Body of pancreas (tissue), 4 donors: ENCODE measurements around the gene UBE2J1. TPM values are rescaled to one million over a fixed set of nuclear protein-coding genes. Genes with fewer than 3 reads are reported as not detected.

Source experiments
- ATAC-seq: fragments of 150-250 bp; one replicate; pipeline ENCODE4 v1.9.1; 2016
- DNase-seq, 4 donors: peaks; one replicate each; pipeline ENCODE4 v3.0.0-alpha.2; 2019
- H3K27ac ChIP-seq, 4 donors: fragments of 200-600 bp; sonication (generic); 1 replicate in 3 of 4; 2 replicates in 1 of 4; pipeline versions ENCODE4 v1.5.1 to v1.6.1; 2016 to 2019; ENCODE audit warnings: mild to moderate bottlenecking in 1 of 4, mixed read lengths in 1 of 4, moderate library complexity in 1 of 4
- H3K27me3 ChIP-seq, 2 donors: fragments of 200-600 bp; sonication (generic); one replicate each; pipeline ENCODE4 v1.6.0; 2016; ENCODE audit warnings: mild to moderate bottlenecking in 1 of 2
- H3K36me3 ChIP-seq, 2 donors: fragments of 200-600 bp; sonication (generic); replicated peaks in 1 of 2; 2 replicates each; pipeline ENCODE4 v1.5.1; 2016; ENCODE audit warnings: low read depth in 2 of 2; ENCODE audit not compliant: insufficient read depth in 1 of 2
- H3K4me1 ChIP-seq: fragments of 200-600 bp; sonication (generic); one replicate; pipeline ENCODE4 v1.6.0; 2016
- H3K4me3 ChIP-seq, 2 donors: fragments of 200-600 bp; sonication (generic); 1 replicate in 1 of 2; 2 replicates in 1 of 2; pipeline ENCODE4 v1.5.1; 2016 to 2019
- H3K9me3 ChIP-seq, 3 donors: fragments of 200-600 bp; sonication (generic); 1 replicate in 2 of 3; 2 replicates in 1 of 3; pipeline ENCODE4 v1.5.1; 2016
- CTCF ChIP-seq, 7 experiments: fragments of 450-650 bp in 4 of 7; fragments of 200-600 bp in 3 of 7; sonication (generic) in 3 of 7; IDR thresholded peaks; one replicate each; pipeline ENCODE4 v1.5.1; 2016 to 2019; ENCODE audit warnings: antibody characterized with exemption in 7 of 7
- POLR2A ChIP-seq, 3 donors: fragments of 450-650 bp; IDR thresholded peaks; one replicate each; pipeline ENCODE4 v1.6.1; 2016; ENCODE audit warnings: antibody characterized with exemption in 3 of 3, mild to moderate bottlenecking in 2 of 3
- whole genome bisulfite sequencing, 2 donors: methylation state at CpG; one replicate each; pipeline ENCODE4 v1.1.5; 2017; 5-methylcytosine and 5-hydroxymethylcytosine counted together
- intact Hi-C: fragments of 100-400 bp; cut with DNase I; formaldehyde crosslinking; loops from one replicate; pipeline ENCODE4 v1.15.1; 2023
- total RNA-seq, 2 donors: library from RNA; depleted of rRNA; stranded (reverse); fragments of >200 nt; gene quantifications; one replicate each; pipeline ENCODE4 v1.1.0, GENCODE V29; 2016

UBE2J1 gene
- total RNA-seq, 2 donors from 2014 or later = 23.4 to 27.8 TPM

DNA sequence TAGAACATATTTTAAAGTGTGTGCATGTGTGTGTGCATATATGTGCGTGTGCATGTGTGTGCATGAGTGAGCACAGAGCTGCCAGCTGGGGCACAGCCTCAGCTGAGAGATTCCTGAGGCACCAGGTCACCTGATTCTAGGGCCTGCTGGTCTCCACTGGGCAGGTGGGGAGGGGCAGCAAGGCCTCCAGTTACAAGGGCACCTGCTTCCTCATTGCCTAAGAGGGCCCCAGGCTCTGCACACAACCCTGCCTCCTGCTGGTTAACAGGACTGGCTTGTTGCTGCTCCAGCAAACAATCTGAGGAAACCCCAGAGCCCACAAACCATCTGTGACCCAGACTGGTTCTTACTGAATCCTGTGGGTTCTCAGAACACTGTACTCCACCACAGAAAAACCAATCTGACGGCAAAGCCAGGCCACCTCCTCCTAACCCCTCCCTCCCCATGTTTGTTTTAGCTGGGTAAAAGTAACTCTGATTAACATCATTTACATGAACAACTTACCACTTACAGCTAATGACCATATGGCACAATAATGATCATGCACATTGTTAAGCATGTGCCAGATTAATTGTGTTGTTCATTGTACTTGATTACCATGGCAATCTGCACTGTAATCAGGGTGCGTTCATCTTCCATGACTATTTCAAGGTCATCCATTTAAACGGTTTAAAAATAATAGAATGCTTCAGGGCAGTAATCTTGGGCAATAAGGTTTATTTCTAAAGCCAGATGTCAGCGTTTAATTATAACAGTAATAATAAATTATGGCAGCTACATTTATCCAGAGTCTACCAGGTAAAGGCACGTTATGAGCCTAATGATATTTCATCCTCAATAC, 23.1 kb upstream of the UBE2J1 start:
- ATAC-seq = peak; percentile 95

GRCh38 chr6:89372506-89372901, 20.0 kb upstream of the UBE2J1 start:
- H3K27ac ChIP-seq = no peak overlapping the region
- H3K9me3 ChIP-seq = no peaks in the 10 kb centered on the region
- H3K36me3 ChIP-seq = no peaks in the 10 kb centered on the region
- intact Hi-C loops = no loop called here
- TF ChIP-seq CTCF (IDR thresholded peaks at IDR 0.05) (no peak), POLR2A (IDR thresholded peaks at IDR 0.05) (no peak)
- 36 to 43% methylated on average over 3 of the region's 3 CpGs for WGBS, 2 donors
- no peak overlapping the region for H3K4me3 ChIP-seq
- H3K27me3 ChIP-seq = no peaks in the 10 kb centered on the region
- DNase-seq (no peak), ATAC-seq (no peak)
- H3K4me1 ChIP-seq = peaks cover 19% of the 10 kb centered on the region

More for the DNA sequence above, 23.1 kb upstream of the UBE2J1 start:
- intact Hi-C loops = no loop called here
- Histone ChIP-seq H3K27ac (peak overlapping the region; percentile 15 to 61 (median 50)), H3K36me3 (no peaks in the 10 kb centered on the region), H3K4me1 (peaks cover 19% of the 10 kb centered on the region), H3K27me3 (no peaks in the 10 kb centered on the region), H3K4me3 (no peak overlapping the region), H3K9me3 (no peaks in the 10 kb centered on the region)
- TF ChIP-seq POLR2A (IDR thresholded peaks at IDR 0.05) (no peak), CTCF (IDR thresholded peaks at IDR 0.05) (peak in 6 of 7 experiments; percentile 25 to 67 (median 58))
- WGBS, 2 donors = 34 to 43% methylated on average over 6 of the region's 6 CpGs
- peak; percentile 81 to 91 (median 86) for DNase-seq

DNA sequence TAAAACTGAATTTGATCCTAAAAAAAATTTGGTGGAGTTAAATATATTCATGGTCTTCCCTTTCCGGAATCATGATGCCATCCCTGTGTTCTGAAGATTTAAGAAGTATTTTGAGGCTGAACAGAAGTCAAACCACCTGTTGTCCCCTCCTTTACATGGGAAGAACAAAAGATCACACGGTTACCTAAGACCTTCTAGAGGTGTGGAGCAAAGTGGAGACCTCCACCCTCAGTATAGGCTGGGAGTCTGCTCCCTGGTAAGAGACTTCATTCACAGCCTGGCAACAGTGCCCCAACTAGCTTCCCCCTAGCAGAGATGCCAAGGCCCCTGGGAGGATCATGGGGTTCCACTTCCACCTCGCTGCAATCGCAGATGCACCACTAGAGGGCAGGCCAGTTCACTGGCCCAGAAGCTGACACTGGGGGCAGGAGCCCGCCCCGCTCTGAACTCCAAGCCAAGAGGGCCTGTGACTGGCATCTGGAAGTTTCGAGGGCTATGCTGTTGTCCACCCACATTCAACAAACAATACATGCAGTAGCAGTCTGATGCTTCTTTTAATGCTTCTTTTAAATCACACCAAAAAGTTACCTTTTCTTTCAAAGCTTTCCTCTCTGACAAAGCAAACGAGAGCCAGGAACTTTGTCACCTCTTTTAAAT, 19.5 kb upstream of the UBE2J1 start:
- H3K36me3 ChIP-seq = no peaks in the 10 kb centered on the region
- peak; percentile 77 for ATAC-seq
- intact Hi-C loops = no loop called here
- 32 to 38% methylated on average over 7 to 8 of the region's 8 CpGs for WGBS, 2 donors
- H3K4me1 ChIP-seq = peaks cover 19% of the 10 kb centered on the region
- TF ChIP-seq CTCF (IDR thresholded peaks at IDR 0.05) (peak; percentile 71 to 89 (median 82)), POLR2A (IDR thresholded peaks at IDR 0.05) (no peak)
- no peaks in the 10 kb centered on the region for H3K9me3 ChIP-seq
- no peak overlapping the region for H3K27ac ChIP-seq
- H3K4me3 ChIP-seq = no peak overlapping the region
- no peaks in the 10 kb centered on the region for H3K27me3 ChIP-seq
- peak; percentile 72 to 83 (median 73) for DNase-seq

DNA sequence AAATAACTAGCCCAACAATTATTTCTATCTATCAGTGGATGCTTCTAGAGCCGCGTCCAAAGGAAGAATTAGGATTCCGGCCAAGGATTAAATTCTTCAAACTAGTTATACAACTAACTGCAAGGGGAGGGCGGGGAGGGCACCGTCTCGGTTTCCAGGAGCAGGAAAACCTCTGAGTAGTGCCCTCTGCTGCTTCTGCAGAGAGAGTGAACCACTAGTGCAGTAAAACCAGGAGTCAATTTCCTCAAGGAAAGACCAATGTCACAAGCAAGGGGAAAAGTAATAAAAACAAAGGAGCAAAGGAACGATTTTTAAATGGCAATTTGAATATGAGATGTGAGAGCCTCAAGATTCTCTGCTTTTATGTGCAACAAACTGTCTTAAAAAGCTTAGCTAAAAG, 16.5 kb upstream of the UBE2J1 start:
- no peak for TF ChIP-seq POLR2A (IDR thresholded peaks at IDR 0.05)
- peak in 6 of 7 experiments; percentile 36 to 63 (median 50) for TF ChIP-seq CTCF (IDR thresholded peaks at IDR 0.05)
- Histone ChIP-seq H3K4me1 (peaks cover 9% of the 10 kb centered on the region), H3K27me3 (no peaks in the 10 kb centered on the region), H3K27ac (peak overlapping the region in 1 of 4 donors; percentile 10), H3K4me3 (no peak overlapping the region), H3K9me3 (no peaks in the 10 kb centered on the region), H3K36me3 (no peaks in the 10 kb centered on the region)
- 5 to 7% methylated on average over 7 of the region's 7 CpGs for WGBS, 2 donors
- intact Hi-C loops = no loop called here
- DNase-seq (peak; percentile 66 to 81 (median 75)), ATAC-seq (peak; percentile 77)
